ENCODE results near the gene CSTB.

The CSTB gene

DNA sequence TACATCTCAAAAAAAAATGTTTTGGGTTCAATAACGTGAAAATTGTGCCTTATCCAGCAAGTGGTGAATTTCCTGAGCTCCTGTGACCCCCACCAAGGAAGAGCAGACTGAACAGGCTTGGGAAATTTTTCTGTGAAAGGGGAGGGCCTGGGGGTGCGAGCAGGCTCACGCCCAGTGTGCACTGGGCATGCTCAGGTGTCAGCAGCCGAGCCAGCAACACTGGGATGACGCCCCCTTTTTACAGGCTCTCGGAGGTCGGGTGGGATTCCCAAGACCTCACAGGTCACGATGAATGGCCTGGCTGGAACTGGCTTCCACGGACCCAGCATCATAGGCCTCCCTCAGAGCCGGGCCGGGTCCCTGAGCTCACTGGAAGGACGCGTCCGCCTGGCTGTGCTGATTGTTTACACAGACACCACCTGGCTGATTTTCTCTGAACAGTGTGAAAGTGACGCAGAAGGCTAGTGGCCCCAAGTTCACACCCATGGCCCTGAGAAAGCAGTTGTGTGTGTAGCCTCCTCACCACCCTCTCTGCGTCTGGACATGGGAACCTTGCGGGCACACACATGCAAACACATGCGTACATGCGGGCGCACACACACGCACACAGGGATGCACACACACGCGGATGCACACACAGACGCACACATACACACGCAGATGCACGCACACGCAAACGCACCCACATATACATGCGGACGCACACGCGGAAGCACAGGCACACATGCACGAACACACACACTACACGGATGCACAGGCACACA, 9.2 kb downstream of the CSTB start:
- no peak for DNase-seq

- DNase-seq: no peak
Observed at GRCh38 chr21:43764576-43765495, 11.3 kb downstream of the CSTB start.

GRCh38 chr21:43763901-43764523, 12.1 kb downstream of the CSTB start:
- DNase-seq: no peak

DNA sequence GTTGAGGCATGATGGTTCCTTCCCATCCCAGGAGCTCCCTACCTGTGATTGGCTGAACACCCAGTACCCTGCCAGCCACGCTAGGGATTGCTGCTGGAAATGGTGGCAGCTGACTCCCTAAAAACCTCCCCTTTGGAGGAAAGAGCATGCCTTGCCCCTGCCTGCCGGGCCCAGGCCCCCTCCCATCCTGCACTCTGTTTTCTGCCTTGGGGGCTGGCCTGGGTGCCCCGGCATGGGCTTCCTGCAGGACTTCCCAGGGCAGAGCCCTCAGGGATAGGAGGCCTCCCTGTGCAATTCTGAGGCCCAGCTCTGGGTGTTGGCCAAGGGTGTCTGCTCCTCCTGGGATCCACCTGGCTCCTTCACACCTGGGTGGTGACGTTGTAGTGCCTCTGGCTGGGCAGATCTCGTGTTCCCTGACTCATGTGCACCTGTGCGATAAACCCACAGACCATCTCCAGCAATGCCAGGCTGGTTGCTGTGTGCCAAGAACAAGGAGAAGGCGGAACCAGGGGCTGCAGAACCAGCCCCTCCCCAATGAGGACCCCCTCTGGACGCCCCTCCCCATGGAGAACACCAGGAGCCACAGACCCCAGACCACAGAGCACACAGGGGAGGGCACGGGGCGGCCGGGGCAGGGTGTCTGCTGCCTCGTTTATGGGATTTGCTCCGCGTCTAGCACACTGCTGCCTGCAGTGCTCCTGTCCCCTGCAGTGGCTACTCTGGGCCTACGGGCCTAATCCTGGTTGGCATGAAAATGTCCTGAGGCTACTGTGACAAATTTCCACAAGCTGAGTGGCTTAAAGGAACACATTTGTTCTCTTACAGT, 13.6 kb downstream of the CSTB start:
- DNase-seq: no peak

DNA sequence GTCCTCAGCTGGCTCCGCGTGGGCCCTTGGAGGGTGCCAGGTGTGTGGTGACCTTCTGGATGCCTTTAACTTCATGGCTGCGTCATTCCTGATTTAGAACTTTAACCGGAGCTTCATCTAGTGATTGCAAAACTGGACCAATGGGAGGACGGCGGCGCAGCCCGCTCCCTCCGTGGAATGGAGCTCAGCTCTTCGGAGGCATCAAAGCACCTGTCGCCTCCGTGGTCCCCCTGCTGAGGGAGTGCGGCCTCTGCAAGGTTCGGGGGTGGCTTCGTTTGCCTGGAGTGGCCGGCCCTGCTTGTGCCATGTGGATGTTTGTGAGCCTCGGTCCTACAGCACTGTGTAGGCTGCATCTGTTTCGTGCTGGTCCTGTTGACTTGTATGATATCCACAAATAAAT, 14.2 kb downstream of the CSTB start:
- no peak for DNase-seq

DNA sequence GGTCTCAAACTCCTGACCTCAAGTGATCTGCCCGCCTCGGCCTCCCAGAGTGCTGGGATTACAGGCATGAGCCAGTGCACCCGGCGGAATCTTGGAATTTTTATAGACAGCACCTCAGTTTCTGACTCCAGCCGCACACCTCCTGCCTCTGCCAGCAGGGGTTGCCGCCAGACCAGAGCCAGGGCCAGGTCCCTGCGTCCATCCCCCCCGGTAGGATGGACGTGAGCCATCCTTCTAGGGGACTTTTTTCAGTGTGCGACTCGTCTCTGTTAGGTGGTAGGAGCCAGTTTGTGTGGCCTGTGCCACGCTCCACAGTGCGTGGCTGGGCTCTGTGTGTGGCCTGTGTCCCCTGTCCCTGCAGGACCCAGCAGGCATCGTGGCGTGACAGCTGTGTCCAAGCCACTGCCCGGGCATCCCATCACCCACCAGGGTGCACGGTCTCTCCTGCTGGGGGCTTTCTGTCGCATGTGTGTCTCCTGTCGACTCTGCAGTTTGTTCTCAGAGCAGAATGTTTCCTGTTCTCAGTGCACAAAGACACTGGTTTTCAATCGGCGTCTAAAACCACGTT, 15.6 kb downstream of the CSTB start:
- DNase-seq: no peak

GRCh38 chr21:43759651-43760050, 16.5 kb downstream of the CSTB start:
- DNase-seq: no peak

GRCh38 chr21:43758811-43759210, 17.3 kb downstream of the CSTB start:
- no peak for DNase-seq

- no peak for DNase-seq
Observed at GRCh38 chr21:43758111-43758641, 17.9 kb downstream of the CSTB start.

- DNase-seq: no peak
Observed at GRCh38 chr21:43757601-43758000, 18.5 kb downstream of the CSTB start.

- no peak for DNase-seq
Observed at GRCh38 chr21:43755820-43756594, 20.1 kb downstream of the CSTB start.

GRCh38 chr21:43754948-43755781, 20.9 kb downstream of the CSTB start:
- DNase-seq: no peak

GRCh38 chr21:43753439-43753799, 22.7 kb downstream of the CSTB start:
- no peak for DNase-seq

DNA sequence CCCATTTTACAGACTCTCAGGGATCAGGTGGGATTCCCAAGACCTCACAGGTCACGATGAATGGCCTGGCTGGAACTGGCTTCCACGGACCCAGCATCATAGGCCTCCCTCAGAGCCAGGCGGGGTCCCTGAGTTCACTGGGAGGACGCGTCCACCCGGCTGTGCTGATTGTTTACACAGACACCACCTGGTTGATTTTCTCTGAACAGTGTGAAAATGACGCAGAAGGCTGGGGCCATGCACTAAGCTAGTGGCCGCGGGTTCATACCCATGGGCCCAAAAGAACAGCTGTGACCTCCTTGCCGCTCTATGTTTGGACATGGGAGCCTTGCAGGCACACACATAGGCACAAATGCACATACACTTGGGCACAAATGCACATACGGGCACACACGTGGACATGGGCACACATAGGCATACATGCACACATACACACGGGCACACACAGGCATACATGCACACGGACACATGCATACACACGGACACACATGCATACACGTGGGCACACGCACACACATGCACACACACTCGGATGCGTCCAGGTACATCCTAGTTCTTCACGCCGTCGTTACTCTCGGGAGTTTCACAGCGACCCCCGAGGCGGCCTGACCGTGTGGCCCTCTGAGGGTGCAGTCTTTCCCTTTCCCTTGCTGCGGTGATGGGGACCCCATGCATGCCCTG, 23.2 kb downstream of the CSTB start:
- no peak for DNase-seq

GRCh38 chr21:43751955-43752591, 24.0 kb downstream of the CSTB start:
- no peak for DNase-seq

DNA sequence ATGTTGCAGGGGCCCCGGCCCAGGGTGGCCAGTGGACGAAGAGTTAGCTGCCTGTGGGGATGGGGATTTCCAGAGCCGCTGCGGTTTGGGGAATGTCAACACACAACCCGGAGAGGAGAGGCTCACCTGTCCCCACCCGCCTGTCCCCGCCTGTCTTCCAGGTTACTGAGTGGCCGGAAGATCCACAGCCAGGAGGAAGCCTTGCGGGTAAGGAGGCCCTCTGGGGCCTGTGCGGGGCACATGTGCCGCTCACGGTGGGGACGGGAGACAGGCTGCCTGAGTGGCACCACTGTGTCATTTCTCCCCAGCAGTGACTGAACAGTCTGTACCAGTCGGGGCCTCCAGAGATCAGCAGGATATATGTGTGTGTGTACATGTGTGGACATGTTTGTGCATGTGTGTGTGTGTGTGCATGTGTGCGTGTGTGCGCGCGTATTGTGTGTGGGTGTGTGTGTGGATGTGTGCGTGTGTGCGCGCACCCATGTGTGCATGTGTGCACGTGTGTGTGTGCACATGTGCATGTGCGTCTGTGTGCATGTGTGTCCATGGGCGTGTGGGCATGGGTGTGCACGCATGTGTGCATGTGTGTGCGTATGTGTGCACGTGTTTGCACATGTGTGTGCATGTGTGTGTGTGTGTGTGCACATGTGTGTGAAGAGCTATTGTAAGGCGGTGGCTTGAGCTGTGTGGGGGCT, 25.6 kb downstream of the CSTB start:
- no peak for DNase-seq

- DNase-seq: no peak
Observed at GRCh38 chr21:43749651-43750262, 26.4 kb downstream of the CSTB start.

DNA sequence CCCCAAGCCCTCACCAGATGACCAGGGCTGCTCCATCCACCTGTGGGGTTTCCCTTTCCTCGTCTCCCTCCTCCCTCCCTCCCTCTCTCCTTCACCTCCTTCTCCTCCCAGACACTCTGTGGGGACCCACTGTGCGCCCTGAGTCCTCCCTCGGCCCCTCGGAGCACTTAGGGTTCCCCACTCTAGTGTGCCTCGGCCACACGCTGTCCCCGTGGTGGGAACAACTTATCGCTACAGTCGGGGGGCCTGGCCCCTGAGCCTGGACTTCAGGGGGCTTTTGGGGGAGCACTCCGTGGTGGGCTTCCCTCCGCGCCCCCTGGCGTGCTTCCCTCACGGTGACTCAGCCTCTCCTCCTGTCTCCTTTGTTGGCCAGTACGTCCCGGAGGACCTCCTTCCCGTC, 27.5 kb downstream of the CSTB start:
- DNase-seq: no peak
